SHP77 (cell line): Measurements from ENCODE around the gene ZRANB2.

Experiments
- DNase-seq, 2 experiments: peaks; one replicate each; lab custom pipeline; 2025; lab: John Stamatoyannopoulos, UW

The ZRANB2 gene

DNA sequence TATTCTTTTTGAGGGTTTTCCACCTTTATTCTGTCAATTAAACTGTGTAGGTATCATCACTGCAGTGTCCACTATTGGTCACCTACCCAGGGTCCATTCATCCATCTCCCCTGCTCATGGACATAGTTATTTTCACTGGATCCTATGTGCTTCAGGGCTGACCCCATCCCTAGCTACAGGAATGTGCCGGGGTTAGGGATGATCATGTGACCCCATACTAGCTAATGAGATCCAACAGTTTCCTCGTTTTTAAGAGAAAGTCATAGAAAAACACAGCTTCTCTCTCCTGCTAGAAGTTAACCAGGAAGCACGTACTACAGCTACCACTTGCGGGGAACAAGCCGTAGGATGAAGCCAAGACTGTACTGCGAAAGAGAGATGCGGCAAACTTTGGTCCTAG lies 52.8 kb downstream of the ZRANB2 start:
- DNase-seq: no peak

DNA sequence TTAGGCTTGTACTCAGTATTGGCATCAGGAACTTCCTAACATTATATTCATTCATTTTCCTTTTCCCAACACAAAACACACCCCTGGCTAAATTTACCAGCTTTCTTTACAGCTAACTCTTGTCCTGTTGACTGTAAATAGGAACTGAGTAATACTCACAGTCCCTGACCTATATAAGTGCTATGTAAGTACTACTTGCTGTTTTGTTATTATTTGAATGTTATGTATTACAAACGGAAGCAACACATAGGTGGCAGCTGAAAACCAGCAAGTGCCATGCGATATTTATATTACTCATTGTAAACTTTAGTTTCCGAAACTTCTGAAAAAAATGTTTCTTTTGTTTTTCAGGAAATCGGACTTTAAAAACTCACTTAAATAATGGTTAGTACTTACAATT lies 54.7 kb downstream of the ZRANB2 start:
- DNase-seq: no peak

DNA sequence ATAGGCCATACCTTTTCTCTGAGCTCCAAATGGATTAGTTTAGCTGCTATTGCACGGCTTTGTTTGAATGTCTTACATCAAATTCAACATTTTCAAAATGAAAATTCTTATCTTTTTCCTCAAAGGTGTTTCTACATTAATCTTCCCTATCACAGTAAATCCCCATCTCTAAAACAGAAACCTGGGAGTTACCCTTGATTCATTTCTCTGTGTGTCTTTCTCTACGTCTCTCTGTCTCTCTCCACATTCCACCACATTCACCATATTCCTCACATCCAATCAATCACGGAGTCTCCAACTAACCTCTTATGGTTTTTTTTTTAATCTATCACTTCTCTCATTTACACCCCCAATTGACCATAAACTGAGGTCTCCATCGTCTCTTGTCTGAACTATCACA lies 57.3 kb downstream of the ZRANB2 start:
- DNase-seq: no peak

DNA sequence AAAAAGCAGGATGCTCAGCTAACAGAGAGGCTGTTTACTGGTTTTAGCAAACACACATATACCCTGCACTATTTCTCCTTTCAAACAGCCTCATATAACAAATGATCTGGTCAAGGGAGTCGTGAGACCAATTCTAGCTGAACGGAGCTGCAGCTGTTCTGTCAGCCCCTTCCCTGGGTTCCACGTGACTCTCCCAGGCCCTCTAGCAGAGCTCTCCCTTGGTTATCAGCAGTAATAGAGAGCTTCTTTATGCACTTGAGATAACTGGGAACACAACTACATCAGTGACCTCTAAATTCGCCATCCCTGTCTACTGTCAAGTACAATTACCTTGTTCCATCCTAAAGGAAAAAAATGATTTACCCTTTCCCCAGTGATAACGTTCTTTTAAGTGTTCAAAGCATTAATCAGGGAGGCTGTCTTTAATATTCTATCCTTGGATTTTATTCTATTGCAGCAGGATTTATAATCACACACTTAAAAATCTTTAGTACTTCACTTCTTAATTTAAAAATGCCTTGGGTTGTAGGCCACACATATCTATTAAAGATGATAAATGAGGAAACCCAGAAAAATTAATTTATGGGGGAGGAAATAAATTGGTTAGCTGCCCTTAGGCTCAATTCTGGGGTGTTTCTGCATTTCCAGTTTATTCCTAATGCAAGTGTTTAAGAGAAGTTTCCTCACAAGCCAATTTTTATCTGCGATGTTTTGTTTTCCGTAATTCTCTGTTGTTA lies 61.4 kb downstream of the ZRANB2 start:
- no peak for DNase-seq

DNA sequence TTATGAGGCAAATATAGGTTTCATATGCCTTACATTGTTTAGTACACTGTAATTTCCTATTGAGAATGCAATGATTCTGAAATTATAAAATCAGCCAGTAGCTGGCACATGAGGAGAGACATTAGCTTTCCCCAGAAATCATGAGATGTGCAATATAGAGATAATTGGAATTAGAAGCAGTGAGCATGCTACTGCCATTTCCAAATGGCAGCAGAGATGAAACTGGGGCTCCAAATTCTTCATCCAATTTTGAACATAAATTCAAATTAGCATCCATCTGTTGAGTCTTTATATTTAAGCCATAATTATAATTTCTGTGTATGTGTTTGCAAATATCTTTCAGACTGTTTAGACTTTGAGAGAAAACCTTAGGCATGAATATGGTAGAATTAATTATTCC lies 62.0 kb downstream of the ZRANB2 start:
- no peak for DNase-seq

DNA sequence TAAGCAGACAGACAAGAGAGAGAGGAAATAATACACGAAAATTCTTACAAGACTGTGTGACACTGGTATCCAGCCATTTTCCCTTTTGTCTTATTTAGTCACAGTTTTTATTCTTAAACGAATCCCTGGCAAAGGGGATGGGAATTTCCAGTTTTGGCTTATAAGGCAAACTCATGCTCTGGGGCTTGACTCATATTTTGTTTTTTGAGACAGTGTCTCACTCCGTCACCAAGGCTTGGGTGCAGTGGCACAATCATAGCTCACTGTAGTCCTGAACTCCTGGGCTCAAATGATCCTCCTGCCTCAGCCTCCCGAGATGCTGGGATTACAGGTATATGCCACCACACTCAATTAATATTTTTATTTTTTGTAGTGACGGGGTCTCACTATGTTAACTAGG lies 65.1 kb downstream of the ZRANB2 start:
- DNase-seq: no peak

DNA sequence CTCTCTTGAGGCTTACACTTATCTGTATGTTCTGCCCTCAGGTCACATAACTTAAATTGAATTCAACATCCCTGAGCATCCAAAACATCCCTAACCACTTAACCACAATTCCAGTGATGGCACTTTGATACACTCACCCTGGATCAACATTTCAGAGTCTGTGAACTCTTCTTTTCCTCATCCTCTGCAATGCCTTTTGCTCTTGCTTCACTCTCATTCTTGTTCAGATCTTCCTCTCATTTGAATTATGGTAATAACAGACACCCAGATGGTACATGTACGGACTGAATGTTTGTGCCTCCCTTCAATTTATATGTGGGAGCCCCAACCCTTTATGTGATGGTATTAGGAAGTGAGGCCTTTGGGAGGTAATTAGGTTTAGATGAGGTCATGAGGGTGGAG lies 66.7 kb downstream of the ZRANB2 start:
- no peak for DNase-seq
